Right ventricle myocardium inferior (tissue), 1 donor: ENCODE measurements around the gene RPS6KA2. TPM values are rescaled to one million over a fixed set of nuclear protein-coding genes. Genes with fewer than 3 reads are reported as not detected.

Source experiments
- ATAC-seq: fragments of 200-7000 bp; cut with Tn5 transposase; one replicate; pipeline ENCODE4 v1.9.1; 2020; ENCODE audit warnings: mild to moderate bottlenecking, moderate library complexity
- DNase-seq: peaks from one replicate; pipeline ENCODE4 v3.0.0; 2021; ENCODE audit errors: missing footprints
- intact Hi-C: fragments of 100-400 bp; cut with DNase I; formaldehyde crosslinking; loops from one replicate; pipeline ENCODE4 v1.11.0; 2022
- total RNA-seq: library from RNA; stranded (reverse); fragmentation: NEBNext Ultra II Directional; extraction: Animal tissue kit (Norgen Biotek cat#: 25700); gene quantifications from one replicate; pipeline ENCODE4 v1.2.1, GENCODE V29; 2021
- donor health status: DM: no; HTN: yes; CAD: no; lungs with severe emphysema.

RPS6KA2 gene
- total RNA-seq, 1 donor from 2014 or later = 55.5 TPM

DNA sequence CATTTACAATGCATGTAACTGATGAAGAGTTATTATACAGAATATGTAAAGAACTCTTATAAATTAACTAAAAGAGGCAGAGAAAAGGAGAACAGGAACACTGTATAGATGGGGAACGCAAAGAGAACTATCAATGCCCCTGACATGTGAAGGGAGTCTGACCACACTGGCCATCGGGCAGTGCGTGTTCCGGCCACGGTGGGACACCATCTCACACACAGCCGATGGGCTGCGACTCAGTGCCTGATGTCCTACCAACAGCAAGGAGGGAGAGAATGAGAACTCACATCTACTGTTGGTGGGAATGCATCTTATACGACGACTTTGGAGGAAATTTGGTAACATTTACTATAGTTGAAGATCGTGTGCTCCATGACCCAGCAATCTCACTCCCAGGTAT, 25.1 kb downstream of the RPS6KA2 start:
- ATAC-seq (no peak), DNase-seq (no peak)
- intact Hi-C loops = no loop called here

DNA sequence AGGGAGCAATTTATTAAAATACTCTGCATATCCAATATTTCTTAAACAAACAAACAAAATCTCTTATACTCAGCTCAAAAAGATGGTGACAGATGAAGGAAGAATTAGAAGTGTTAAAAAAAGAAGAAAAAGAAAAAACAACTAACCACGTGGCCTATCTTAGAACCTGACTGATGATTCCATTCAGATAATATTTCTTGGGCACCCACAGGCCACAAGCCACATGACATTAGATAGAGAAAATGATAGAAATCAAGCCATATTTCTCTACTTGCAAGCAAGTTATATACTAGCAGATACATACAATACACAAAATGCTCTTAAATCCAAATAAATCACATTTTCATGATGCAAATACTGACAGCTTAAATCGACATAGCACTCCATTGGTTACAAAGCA, 26.1 kb downstream of the RPS6KA2 start:
- intact Hi-C loops = no loop called here
- DNase-seq (no peak), ATAC-seq (no peak)

DNA sequence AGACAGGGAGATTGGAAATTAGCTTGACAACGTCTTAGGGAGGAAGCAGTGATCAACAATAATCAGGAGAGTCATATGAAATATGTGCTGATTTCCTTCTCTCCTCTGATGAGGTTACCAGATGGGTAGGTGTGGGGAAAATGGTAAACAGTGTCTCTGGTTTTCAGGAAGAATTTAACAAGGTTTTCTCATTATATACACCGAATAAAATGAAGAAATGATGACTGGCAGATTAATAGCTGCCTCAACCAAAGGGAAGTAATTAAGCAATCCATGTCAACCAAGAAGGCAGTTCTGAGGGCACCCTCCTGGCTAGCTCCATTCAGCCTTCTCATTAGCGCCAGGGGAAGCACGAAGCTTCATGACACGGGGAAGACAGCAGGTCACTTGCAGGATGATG, 27.8 kb downstream of the RPS6KA2 start:
- ATAC-seq = no peak
- intact Hi-C loops = no loop called here

DNA sequence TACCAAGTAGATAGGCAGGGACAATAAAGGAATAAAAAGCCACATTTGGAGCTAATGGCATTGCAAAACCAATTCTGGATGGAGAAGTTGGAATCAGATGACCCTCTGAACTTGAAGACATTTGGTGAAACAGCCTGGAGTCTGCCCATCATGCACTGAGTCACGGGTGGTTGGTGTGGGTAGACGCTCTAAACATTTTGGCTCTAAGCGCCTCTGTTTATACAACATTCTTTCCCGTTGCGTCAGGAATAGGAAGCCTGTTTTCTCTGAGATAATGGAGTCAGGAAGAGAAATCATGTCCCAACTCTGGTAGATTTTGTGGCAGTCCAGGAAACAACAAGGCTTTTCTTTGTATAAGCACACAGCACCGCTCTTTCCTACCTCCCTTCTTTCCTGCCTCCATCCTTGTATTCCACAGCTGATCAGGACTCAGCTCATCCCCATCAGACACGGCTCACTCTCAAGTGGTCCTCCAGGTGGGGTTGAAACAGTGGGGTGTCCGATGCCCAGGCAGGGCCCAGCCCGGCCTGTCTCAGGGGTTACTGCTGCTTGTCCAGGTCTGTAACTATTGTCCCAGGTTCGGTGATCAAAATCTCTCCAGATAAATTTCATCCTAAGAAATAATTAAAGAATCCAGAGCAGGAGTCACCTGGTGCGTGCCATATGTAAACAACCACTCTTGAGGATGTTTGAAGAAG, 28.5 kb downstream of the RPS6KA2 start:
- DNase-seq (no peak), ATAC-seq (peak; percentile 87)
- intact Hi-C loops = no loop called here

More for the DNA sequence above, 27.8 kb downstream of the RPS6KA2 start:
- DNase-seq = no peak

DNA sequence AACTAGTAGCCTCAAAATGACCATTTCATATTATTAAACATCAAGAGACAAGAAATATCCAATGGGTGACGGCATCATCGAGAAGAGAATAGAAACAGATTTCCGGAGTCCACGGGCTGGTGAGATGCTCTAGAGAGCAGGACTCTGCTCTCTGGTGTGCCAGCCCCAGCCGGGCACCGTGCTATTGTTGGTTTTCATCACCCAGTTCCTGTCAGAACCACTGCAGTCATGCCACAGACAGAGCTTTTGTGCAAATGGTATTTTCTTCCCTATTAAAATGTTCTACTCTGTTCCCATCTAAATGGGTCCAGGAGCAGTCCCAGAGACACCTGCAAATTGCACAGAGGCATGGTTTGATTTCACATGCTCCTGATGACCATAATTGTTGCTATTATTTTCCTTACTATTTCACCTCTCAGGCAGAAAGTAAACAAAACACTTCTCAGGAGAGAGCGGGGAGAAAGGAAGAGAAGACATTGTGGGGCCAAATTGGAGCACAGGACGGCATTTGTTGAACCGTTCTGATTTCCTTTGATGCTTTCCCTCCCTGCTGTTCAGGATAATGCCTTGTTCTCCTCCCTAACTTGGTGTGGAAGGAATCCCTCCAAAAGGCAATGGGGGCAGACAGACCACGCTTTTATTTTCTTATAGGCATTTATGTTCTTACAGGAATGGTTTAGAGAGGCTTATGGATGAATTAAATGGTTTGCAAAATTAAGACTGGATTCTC, 29.2 kb downstream of the RPS6KA2 start:
- no peak for DNase-seq
- intact Hi-C loops = no loop called here
- no peak for ATAC-seq

DNA sequence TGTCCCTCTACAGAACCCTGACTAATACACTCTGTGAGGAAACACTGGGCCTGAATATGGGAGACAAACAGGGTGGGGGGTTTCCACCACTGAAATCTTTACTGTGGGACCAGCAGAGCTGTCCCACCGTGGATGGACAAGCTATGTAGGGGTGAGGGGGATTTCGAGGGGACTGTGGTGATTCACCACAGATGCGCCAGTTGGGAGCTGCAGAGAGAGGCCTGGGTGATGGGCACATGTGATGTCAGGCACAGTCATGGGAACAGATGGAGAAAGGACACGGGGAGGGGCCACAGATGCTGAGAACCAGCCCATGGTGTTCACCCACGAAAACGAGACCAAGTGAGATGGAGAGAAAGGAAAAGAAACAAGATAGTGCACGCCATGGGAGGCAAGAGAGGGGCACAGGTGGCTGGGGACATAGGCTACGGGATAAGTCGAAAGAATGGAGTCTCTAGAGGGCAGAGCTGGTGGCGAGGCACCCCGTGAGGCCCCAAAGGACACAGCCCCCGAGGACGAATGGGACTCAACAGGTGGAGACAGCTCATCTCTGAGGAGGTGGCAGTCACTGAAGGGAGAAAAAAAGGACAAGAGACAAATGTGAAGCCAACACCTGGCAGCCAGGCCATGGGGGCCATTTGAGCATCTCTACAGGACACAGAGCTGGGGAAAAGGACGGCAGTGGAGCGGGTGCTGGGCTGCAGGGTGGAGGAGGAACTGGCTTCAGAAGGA, 30.1 kb downstream of the RPS6KA2 start:
- no peak for DNase-seq
- intact Hi-C loops = no loop called here
- no peak for ATAC-seq

DNA sequence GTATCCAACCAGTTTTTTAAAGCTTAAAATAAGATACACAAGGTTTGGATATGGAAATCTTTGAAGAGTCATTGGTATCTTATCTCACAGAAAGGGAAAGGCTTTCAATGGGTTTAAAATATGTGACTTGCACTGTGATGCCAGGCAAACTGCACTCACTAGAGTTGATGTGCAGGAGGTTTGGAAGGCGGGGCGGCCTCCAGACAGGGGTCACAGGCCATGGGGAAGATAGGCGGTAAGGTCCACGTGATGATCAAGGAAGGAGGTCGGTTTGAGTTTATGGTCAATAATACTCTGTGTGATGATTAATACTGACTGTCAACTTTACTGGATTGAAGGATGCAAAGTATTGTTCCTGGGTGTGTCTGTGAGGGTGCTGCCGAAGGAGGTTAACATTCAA, 31.1 kb downstream of the RPS6KA2 start:
- intact Hi-C loops = no loop called here
- ATAC-seq (no peak), DNase-seq (no peak)

DNA sequence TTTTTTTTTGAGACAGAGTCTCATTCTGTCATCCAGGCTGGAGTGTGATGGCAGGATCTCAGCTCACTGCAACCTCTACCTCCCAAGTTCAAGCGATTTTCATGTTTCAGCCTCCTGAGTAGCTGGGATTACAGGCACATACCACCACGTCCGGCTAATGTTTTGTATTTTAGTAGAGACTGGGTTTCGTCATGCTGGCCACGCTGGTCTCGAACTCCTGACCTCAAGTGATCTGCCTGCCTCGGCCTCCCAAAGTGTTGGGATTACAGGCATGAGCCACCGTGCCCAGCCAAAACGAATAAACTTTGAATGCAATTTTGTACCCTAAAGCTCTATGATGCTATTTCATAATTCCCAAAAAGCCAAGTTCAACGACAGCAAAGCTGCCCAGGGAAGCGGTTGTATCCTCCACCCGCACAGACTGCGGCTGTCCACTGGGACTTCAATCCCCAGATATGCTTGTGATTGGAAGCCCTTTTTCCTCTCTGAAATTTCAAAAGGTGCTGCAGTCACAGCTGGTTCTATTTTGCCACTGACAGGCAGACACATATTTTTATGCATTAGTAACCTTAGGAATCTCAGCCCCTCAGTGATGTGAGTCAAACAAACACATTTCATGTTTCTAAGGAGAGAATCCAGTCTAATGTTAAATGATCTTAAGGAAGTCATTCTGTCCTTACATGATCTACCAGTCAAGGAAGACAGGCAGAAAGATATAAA, 31.8 kb downstream of the RPS6KA2 start:
- no peak for DNase-seq
- intact Hi-C loops = no loop called here
- ATAC-seq = no peak

DNA sequence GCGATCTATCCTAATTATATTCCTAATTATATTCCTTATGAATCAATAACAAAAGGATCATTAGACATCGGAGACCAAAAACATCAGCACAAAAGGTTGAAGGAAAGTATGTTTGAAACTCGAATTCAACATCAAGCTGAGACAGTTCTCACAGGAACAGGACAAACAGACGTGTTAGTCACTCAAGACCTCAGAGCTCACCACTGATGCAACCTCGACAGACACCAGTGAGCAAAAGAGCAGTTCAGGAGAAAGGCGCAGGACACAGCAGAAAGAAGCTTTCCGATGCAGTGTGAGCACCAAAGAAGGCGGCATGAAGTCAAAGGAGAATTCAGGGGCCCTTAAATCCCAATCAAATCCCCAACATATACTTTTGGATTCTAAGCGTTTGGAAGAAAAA, 34.2 kb downstream of the RPS6KA2 start:
- no peak for DNase-seq
- ATAC-seq = no peak
- intact Hi-C loops = no loop called here

DNA sequence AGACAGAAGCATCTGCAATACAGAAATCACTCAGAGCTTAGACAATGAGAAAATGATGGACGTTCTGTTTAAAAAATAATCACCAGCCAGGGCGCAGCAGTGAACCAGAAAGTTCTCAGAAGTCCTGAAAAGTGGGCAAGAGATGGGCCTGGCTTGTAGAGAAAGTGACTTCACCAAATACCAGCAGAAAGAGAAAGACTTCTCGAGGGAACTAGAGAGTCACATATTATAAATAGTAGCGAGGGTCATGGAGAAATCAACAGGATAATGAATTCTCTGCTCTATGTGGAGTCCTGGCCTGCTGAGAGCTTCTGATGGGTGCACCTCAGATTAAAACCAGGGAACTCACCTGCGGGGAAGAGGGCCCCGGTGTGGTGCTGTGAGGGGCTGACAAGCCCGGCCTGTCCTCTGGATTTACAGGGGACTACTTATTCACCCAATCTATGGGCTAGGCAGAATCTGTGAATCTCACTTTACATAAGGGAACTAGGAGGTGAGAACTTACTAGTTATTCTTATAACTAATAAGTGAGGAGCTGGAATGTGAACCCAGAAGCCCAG, 35.0 kb downstream of the RPS6KA2 start:
- no peak for ATAC-seq
- no peak for DNase-seq
- intact Hi-C loops = no loop called here

DNA sequence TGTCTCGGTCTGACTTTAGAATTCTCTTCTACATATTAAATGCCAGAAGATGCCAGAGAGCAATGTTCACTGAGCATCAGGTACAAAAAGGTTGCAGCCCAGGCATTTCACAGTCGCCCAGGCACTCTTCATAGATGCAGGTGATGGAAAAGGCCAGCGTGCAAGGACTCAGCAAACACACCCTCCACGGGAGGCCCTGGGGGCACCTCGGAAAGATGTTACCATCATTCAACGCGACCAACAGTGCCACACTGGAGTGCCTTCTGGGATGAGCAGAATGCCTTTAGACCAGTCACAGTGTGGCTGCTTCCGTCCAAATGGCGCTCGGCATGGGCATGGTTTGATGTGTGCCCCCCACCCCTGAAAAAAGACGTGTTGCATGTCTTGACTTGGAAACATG, 36.0 kb downstream of the RPS6KA2 start:
- ATAC-seq = no peak
- no peak for DNase-seq

DNA sequence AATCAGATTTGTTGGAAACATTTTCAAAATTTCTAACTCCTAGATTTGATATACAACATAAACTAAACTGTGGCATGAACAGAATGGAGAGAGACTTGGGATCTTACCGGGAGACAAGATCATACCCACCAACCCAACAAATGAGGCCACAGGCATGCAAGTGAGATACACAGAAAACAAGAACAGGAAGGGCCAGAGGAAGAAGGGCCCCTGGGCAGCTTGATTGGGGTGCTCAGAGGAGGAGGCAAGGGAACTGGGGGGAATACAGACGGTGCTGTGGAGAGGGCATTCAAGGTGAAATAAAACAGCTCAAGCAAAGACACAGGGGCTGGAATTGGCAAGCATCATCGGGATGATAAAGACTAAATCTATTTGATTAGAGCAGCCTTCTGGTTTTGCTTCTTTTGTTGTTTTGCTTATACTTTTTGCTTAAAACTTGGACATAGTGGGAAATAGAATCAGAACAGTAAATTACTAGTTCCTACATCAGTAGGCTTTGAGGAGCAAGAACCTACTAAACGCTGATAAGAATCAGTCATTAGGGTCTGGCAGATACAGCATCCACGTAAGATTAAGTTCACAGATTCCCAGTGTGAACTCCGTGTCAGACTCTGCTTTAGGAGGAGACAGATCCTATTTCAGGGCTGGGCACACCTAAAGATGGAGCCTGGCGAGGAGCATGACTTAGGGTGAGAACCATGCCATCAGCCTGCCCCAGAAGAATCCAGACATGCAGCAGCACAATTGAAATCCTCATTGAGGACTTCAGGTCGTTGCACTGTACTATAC, 37.1 kb downstream of the RPS6KA2 start:
- no peak for DNase-seq
- no peak for ATAC-seq
- intact Hi-C loops = no loop called here

More for the DNA sequence above, 36.0 kb downstream of the RPS6KA2 start:
- intact Hi-C loops = no loop called here

DNA sequence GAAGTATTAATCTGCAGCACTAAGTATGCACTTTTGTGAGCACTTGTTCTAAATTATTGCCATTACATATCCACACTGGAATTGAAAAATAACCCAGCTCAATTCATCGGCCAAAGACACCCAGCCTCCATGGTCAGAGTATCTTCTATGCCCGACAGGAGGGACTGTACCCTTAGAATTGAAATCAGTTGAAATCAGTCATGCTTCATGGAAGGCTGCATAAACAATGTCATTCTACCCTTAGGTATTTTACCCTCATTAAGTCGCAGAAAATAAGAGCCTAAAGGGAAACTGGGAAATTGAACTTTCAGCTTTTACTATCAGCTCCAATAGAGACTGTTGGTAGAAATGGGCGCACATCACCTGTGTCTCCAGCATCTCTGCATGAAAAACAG, 37.7 kb downstream of the RPS6KA2 start:
- ATAC-seq = no peak
- no peak for DNase-seq
- intact Hi-C loops = no loop called here

DNA sequence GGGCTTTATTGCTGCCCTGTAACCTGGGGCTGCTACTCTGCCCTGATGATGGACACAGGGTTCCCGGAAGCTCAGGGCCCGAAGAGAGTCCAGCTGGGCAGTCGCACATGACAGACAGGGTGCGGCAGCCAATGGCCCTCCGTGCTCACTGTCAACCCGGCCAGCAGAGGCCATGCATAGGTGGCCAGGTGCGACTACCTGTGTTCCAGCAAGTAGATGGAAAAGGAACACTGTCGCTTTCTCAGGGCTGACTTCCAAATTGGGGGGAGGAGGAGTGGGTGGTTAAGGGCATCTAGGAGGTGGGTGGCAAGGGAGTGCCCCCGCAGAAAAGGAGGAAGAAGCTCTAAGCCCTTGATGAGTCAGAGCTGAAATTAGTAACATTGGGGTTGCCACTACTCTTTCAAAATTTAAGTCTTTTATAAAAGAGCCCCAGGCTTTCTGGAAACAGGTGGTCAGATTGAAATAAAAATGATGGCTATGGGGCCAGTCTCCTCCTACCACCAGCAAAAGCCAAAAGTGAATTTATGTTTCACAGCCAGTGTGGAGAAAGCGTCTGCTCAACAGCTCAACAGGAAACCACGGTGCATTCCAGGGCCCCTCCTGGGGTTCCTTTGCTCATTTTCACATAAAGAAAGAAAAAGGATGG, 38.2 kb downstream of the RPS6KA2 start:
- intact Hi-C loops = no loop called here
- ATAC-seq = no peak
- DNase-seq = no peak

DNA sequence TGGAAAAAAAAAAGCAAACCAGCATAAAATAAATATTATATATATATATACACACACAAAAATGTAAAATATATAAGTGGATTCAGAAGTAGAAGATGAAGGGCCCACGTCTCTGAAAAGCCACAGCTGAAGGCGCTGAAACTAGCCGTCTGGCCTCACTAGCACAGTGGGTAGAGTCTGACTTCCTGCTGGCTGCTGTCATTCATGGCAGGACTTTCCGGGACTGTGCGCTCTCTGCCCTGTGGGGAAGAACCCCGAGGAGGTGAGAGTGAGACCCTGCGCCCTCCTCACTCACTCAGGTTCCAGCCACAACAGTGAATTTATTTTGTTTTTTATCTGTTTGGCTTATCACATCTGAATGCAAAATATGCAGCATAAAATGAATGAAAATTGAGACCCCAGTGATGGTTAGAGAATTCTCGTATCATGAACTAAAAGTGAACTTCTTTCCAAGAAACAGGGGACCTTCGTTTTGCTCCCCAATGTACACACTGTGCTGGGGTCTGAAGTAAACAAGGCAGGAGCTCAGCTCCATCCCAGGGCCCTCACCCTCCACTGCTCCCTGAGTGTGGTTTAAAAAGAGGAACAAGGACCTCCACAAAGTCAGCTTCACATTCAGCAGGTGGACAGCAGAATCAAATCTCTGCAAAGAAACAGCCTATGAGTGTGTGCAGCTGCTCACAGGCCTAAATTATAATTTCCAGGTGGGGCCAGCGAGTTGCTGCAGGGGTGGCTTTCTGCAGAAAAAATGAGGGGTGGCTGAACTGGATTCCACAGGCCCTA, 39.2 kb downstream of the RPS6KA2 start:
- ATAC-seq = no peak
- intact Hi-C loops = no loop called here
- no peak for DNase-seq

DNA sequence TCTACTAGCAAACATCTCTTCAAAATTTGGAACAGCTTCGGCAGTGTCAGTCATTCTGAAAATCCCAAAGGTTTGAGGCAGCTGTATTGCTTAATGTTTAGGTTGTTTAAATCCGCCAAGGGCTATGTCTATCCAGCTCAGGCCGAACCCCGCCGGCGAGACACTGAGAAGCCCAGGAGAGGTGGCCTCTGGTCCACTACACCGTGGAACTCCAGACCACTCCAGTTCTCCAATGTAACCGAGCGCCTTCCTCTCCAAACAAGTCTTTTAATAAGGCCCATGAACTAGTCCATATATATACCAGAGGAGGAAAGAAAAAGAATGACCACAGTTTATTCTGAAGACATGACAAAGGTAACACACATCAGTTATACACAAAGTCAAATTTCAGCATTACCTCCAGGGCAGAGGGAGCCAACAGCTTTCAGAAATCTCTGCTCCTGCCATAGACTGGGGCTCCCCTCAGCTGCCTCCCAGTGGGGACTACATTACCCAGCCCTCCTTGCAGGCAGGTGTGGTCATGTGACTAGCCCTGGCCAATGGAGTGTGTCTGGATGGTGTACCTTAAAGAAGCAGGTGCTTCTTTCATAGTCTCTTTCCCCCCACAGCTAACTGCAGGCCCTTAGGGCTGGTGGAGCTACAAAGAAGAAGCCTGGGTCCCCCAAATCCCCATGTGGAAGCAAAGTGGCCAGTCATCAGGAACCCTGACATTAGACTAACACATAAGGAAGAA, 40.5 kb downstream of the RPS6KA2 start, which contains the start of gene RAMACL:
Gene RAMACL, minus strand, starts transcription at position 255 of the 733 bp plus-strand sequence. Its CDS starts 201 bp downstream, at position 54.
- no peak for ATAC-seq
- intact Hi-C loops = no loop called here
- DNase-seq = no peak
